ENCODE results near the gene REEP3.

DNA sequence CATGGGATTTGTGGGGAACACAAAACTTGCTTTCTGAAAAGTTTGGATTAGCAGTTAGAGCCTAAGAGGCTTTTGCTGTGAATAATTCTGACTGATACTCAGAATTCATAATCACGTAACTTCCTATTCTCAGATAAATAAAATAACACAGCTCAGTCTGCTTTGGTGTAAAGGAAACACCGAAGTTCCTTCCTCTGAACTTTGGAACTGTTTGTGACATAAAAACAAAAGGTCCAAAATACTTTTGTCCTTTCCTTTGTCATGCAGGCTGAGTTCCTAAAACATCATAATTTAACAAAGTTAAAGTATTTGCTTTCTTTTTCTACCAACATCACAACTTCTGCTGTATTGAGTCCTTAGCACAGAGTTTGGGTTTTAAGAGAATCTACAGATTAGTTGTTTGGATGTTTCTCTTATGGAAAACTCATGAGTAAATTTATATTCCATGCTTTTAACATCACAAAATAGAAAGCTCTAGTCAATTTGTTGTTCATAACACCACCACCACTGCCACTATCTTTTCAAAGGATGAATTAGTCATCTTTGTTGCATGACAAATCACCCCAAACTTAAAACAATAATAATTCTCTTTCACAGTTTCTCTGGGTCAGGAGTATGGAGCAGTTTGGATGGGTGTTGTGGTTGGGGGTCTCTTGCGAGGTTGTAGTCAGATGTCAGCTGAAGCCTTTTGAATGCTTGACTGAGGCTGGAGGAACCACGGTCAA lies 123.4 kb downstream of the REEP3 start:
- TF ChIP-seq, protein P1, sequence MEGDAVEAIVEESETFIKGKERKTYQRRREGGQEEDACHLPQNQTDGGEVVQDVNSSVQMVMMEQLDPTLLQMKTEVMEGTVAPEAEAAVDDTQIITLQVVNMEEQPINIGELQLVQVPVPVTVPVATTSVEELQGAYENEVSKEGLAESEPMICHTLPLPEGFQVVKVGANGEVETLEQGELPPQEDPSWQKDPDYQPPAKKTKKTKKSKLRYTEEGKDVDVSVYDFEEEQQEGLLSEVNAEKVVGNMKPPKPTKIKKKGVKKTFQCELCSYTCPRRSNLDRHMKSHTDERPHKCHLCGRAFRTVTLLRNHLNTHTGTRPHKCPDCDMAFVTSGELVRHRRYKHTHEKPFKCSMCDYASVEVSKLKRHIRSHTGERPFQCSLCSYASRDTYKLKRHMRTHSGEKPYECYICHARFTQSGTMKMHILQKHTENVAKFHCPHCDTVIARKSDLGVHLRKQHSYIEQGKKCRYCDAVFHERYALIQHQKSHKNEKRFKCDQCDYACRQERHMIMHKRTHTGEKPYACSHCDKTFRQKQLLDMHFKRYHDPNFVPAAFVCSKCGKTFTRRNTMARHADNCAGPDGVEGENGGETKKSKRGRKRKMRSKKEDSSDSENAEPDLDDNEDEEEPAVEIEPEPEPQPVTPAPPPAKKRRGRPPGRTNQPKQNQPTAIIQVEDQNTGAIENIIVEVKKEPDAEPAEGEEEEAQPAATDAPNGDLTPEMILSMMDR (IDR thresholded peaks at IDR 0.05): no peak
- TF ChIP-seq ZFX (IDR thresholded peaks at IDR 0.05; ENCODE audit: borderline replicate concordance): no peak
